K562 (cell line): Measurements from ENCODE around the gene MRPL54. TPM values are rescaled to one million over a fixed set of nuclear protein-coding genes. Genes with fewer than 3 reads are reported as not detected.

Experiments
- ARID1B ChIP-seq: fragments of 450-650 bp; IDR thresholded peaks from 2 replicates; pipeline ENCODE4 v1.6.1; 2016; ENCODE audit warnings: antibody characterized with exemption, mild to moderate bottlenecking, inconsistent platforms
- ARID4B ChIP-seq: sonication (generic); formaldehyde crosslinking; IDR thresholded peaks from 2 replicates; pipeline ENCODE4 v1.8.0; 2022; ENCODE audit warnings: mild to moderate bottlenecking, missing genetic modification reagents
- CREBBP ChIP-seq: IDR thresholded peaks from one replicate; pipeline ENCODE4 v1.6.1; 2012; ENCODE audit warnings: low read depth, mild to moderate bottlenecking, control low read depth, inconsistent platforms, low read length
- CTBP1 ChIP-seq: fragments of 450-650 bp; IDR thresholded peaks from 2 replicates; pipeline ENCODE4 v1.6.1; 2016; ENCODE audit warnings: borderline replicate concordance
- DIDO1 ChIP-seq: fragments of 450-650 bp; IDR thresholded peaks from 2 replicates; pipeline ENCODE4 v1.6.1; 2016; ENCODE audit warnings: low read depth, missing biosample characterization, missing genetic modification characterization
- GABPA ChIP-seq: fragments of 200-800 bp; sonication (Bioruptor generic); conservative IDR thresholded peaks from 2 replicates; pipeline ENCODE4 v1.6.1; 2016; ENCODE audit warnings: low read depth, missing genetic modification characterization, missing compliant biosample characterization
- NEUROD1 ChIP-seq: fragments of 150-350 bp; IDR thresholded peaks from 2 replicates; pipeline ENCODE4 v1.6.1; 2014; ENCODE audit warnings: borderline replicate concordance, low read length, low read depth; ENCODE audit not compliant: partially characterized antibody
- NFRKB ChIP-seq: fragments of 450-650 bp; IDR thresholded peaks from 2 replicates; pipeline ENCODE4 v1.6.1; 2016; ENCODE audit warnings: low read depth
- POLR3G ChIP-seq: IDR thresholded peaks from 2 replicates; pipeline ENCODE4 v1.6.1; 2011; ENCODE audit not compliant: insufficient read length, insufficient replicate concordance; ENCODE audit errors: extremely low read depth
- RUNX1 ChIP-seq: sonication (generic); IDR thresholded peaks from 2 replicates; pipeline ENCODE4 v1.6.1; 2016; ENCODE audit warnings: antibody characterized with exemption, low read depth
- SIN3A ChIP-seq, 2 experiments: fragments of 150-350 bp in 1 of 2; IDR thresholded peaks; 2 replicates each; pipeline ENCODE4 v1.6.1; 2011 to 2016; ENCODE audit warnings: borderline replicate concordance in 2 of 2, low read depth in 2 of 2, low read length in 2 of 2, mild to moderate bottlenecking in 2 of 2, moderate library complexity in 2 of 2; ENCODE audit not compliant: control insufficient read depth in 1 of 2
- SIX5 ChIP-seq, 2 experiments: IDR thresholded peaks; 2 replicates each; pipeline ENCODE4 v1.6.1; 2011; ENCODE audit warnings: low read length in 2 of 2, borderline replicate concordance in 1 of 2, low read depth in 1 of 2, mild to moderate bottlenecking in 1 of 2, moderate library complexity in 1 of 2; ENCODE audit not compliant: insufficient read depth in 1 of 2
- SMARCA5 ChIP-seq: fragments of 450-650 bp; IDR thresholded peaks from 2 replicates; pipeline ENCODE4 v1.6.1; 2016
- STAT6 ChIP-seq: sonication (generic); formaldehyde crosslinking; IDR thresholded peaks from 2 replicates; pipeline ENCODE4 v1.8.1; 2023; ENCODE audit warnings: mild to moderate bottlenecking, missing genetic modification reagents
- ZNF512 ChIP-seq: IDR thresholded peaks from 2 replicates; pipeline ENCODE4 v1.6.1; 2016; ENCODE audit warnings: missing genetic modification characterization, missing compliant biosample characterization
- polyA plus RNA-seq, 8 experiments: library from polyadenylated mRNA; depleted of rRNA in 4 of 8; stranded (reverse) in 5 of 8; unstranded in 3 of 8; fragments of >200 nt; fragmentation: Nextera tagmentation in 2 of 8; fragmentation: Illumina TruSeq in 1 of 8; extraction: Ambion mirVana in 2 of 8; extraction: Trizol in 1 of 8; gene quantifications; 2 replicates each; pipeline versions ENCODE4 v1.2.1 to v1.2.3, GENCODE V29; 2011 to 2014; ENCODE audit warnings: inconsistent platforms in 1 of 8, missing spikeins in 1 of 8
- total RNA-seq, 7 experiments: library from RNA; depleted of rRNA in 6 of 7; stranded (reverse); fragments of >200 nt in 6 of 7; fragmentation: Illumina TruSeq in 2 of 7; extraction: Trizol in 2 of 7; gene quantifications; 2 replicates each; pipeline versions ENCODE4 v1.2.1 to v1.2.3, GENCODE V29; 2011 to 2021; ENCODE audit warnings: low replicate concordance in 1 of 7

Gene MRPL54
- total and polyA plus RNA-seq, 9 of the 15 experiments (the other 6 are each of a cell fraction or from before 2014, with no cell fraction given), result 3.5 to 120 (median 56.9) TPM

- TF ChIP-seq CTBP1, result peak; percentile 20; the same call in 1 of the 2 replicates
- TF ChIP-seq CREBBP, result no peak
- TF ChIP-seq NFRKB, result peak; percentile 29; the same call in 1 of the 2 replicates
- peak; percentile 65 to 84; a peak in 3 of 4 replicates for TF ChIP-seq SIN3A (IDR thresholded peaks at IDR 0.05; ENCODE audit: borderline replicate concordance in 2 of 2, control insufficient read depth in 1 of 2, low read depth in 2 of 2, low read length in 2 of 2)
- TF ChIP-seq SIX5 (IDR thresholded peaks at IDR 0.05; ENCODE audit: borderline replicate concordance in 1 of 2, insufficient read depth in 1 of 2, low read depth in 1 of 2, low read length in 2 of 2), result peak; percentile 78 to 80
- TF ChIP-seq STAT6 (CRISPR knock-in tag), result peak; percentile 63; the same call in 1 of the 2 replicates
- TF ChIP-seq GABPA (tag), result peak; percentile 92
- TF ChIP-seq ARID4B, result peak; percentile 61; the same call in 1 of the 2 replicates
- TF ChIP-seq ZNF512 (tag), result no peak
- no peak for TF ChIP-seq POLR3G
- TF ChIP-seq NEUROD1, result peak; percentile 64
- TF ChIP-seq RUNX1, result 0 out of 2 replicates have a peak, but pooled peaks have one; percentile 10
- no peak; the same call in 1 of the 2 replicates for TF ChIP-seq ARID1B
- peak; percentile 35; the same call in 1 of the 2 replicates for TF ChIP-seq DIDO1 (tag)
- TF ChIP-seq SMARCA5, result no peak
These were observed at the start of gene MRPL54 (continued) for GRCh38 chr19:3762501-3763459.
